ENCODE data around the gene BRF1.

GRCh38 chr14:105211758-105212089 lies 89.1 kb downstream of the BRF1 start:
- TF ChIP-seq POLR2A (IDR thresholded peaks at IDR 0.05) = no peak
- TF ChIP-seq CTCF (IDR thresholded peaks at IDR 0.05) = no peak
- TF ChIP-seq EP300 (IDR thresholded peaks at IDR 0.05) = no peak
- TF ChIP-seq POLR2AphosphoS5 (IDR thresholded peaks at IDR 0.05) = no peak

All from suprapubic skin (tissue), 4 donors.